Mucosa of gallbladder (tissue), 1 donor: ENCODE measurements around the gene PIM3. TPM values are rescaled to one million over a fixed set of nuclear protein-coding genes. Genes with fewer than 3 reads are reported as not detected.
A peak's percentile ranks its signal among the peaks of the same experiment; 100 is the strongest.
"Not testable (repeated sequence)": the region's sequence is repeated elsewhere in the genome, so short reads cannot be mapped to it uniquely, and the experiment has no call there.

Experiments
- DNase-seq: peaks from one replicate; pipeline ENCODE4 v3.0.0-alpha.2; 2020; ENCODE audit warnings: low spot score
- total RNA-seq: library from RNA; stranded (reverse); gene quantifications from one replicate; pipeline ENCODE4 v1.2.1, GENCODE V29; 2021
- donor health status: DM: no; HTN: no; CAD: no.

PIM3 gene
- total RNA-seq, 1 donor from 2014 or later, result 63.2 TPM

GRCh38 chr22:49966774-49967705 is 6.5 kb downstream of the PIM3 start:
- peak; percentile 40 for DNase-seq

- peak; percentile 42 for DNase-seq
These were observed 7.2 kb downstream of the PIM3 start for GRCh38 chr22:49967706-49968208.

GRCh38 chr22:49968313-49968830 is 7.8 kb downstream of the PIM3 start:
- peak; percentile 11 for DNase-seq

- DNase-seq, result no peak
These were observed 8.5 kb downstream of the PIM3 start for GRCh38 chr22:49968831-49969661.

GRCh38 chr22:49969751-49970527 is 9.4 kb downstream of the PIM3 start:
- no peak for DNase-seq

DNA sequence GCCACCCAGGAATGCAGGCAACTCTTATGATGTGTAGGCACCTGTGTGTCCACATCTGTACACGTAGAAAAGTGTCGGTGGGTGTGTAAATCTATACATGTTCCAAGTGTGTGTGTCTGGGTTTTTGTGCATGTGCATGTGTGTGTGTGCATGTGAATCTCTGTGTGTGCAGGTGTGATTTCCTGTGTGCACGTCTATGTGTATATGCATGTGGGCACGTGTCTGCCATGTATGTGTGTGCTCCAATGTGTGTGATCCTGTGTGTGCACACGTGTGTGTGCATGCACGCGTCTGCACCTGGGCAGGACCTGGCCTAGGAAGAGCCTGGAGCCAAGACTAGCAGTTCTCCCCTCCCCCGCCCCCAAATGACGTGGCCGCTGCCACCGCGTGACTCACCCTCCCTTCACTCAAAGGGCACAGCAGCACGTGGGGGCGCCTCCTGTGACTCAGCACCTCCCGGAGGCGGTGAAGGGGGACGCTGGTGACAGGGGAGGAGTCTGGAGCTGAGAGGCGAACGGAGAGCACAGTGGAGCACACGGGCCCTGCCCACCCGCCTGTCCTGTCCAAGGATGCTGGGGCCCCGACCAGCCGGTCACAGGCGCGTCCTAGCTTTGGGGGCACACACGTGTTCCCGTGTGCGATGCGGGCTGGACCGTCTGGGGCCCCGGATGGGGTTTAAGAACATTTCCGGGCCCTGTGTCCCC is 10.1 kb downstream of the PIM3 start:
- peak; percentile 94 for DNase-seq

GRCh38 chr22:49971232-49972162 is 10.9 kb downstream of the PIM3 start:
- DNase-seq, result peak; percentile 77

DNA sequence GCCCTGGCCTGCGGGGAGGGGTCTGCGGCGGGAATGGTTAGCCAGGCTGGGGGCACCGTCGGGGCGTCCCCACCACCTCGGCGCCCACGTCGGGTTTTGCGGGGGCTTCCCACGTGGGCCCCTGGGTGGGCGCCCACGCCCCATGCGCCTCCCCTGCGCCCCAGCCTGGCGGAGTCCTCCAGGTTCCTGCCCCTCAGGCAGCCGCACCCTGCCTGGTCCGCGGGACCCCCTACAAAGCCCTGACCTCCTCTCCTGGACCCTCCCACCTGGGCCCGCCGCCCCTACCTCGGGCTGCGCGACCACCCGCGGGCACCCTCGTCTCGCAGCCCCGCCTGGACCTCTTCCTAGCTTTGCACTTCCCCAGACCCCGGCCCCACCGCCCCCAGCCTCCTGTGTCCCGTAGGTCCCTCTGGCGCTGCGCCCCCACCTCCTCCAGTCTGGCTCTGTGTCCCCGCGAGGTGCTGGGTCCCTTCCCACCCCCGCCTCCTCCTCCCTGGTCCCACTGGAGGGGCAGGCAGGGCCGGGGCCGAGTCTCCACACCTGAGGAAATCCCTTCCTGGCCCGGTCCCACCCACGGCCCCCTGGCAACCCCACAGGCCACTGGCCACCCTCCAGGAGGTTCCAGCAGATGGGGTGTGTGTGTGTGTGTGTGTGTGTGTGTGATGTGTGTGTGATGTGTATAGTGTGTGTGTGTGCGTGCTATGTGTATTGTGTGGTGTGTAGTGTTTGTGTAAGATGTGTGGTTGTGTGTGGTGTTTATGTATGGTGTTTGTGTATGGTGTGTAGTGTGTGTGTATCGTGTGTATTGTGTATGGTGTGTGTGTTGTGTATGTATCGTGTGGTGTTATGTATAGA is 11.8 kb downstream of the PIM3 start:
- DNase-seq, result no peak

GRCh38 chr22:49973018-49973961 is 12.7 kb downstream of the PIM3 start:
- DNase-seq, result no peak

GRCh38 chr22:49975543-49976389 is 15.2 kb downstream of the PIM3 start:
- DNase-seq, result no peak

GRCh38 chr22:49976439-49977175 is 16.0 kb downstream of the PIM3 start:
- no peak for DNase-seq

DNA sequence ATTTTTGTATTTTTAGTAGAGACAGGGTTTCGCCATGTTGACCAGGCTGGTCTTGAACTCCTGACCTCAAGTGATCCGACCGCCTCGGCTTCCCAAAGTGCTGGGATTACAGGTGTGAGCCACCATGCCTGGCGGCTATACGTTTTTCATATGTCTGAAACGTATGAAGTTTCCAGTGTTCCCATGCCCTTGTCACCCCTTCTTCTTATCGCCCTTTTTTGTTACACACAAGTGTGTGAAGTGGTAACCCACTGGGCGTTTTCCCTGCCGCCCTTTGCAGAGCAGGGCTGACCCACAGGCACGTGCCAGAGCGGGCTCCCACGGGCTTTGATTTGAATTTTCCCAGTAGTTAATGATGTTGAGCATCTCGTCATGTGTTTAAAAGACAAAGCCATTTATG is 17.0 kb downstream of the PIM3 start:
- DNase-seq, result no peak

GRCh38 chr22:49979587-49980264 is 19.2 kb downstream of the PIM3 start:
- no peak for DNase-seq

DNA sequence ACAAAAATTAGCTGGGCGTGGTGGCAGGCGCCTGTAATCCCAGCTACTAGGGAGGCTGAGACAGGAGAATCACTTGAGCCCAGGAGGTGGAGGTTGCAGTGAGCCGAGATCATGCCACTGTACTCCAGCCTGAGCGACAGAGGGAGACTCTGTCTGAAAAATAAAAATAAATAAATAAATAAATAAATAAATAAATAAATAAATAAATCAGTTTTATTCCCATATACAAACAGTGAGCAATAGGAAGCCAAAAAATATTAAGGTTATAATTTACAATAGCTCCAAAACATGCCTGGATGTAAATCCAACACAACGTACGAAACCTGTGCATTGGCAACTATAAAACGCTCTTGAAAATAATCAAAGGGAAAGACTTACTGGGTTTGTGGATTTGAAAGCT is 21.2 kb downstream of the PIM3 start:
- DNase-seq, result not testable (repeated sequence)
